ENCODE results near the gene SAMD13.

The SAMD13 gene

DNA sequence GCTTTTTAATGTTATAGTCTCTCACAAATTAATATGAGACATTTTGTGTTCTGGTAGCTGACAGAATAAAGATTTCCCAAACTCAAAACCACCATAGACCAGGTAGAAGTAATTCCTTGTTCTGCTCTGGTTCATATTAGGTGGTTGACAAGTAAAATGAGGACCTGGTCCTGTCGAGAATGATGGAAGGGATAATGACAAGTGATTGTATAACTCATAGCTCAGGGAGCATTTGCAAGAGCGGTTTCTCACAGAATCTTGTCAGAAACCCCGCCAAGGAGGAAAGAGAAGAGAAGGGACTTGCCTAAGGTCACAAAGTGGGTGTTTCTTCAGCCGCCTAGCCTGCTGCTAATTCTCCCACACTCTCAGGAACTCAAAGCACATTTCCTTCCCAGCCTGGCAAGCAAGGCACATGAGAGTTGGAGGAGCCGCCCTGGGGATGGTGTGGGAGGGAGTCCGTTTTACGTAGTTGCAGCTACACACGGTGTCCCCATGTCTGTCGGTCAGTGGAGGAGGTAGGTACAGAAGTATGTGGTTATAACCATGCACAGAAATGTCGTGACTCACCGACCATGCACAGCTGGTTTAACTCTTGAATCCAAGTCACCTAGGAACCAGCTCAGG lies 46.5 kb downstream of the SAMD13 start:
- no peak for DNase-seq

DNA sequence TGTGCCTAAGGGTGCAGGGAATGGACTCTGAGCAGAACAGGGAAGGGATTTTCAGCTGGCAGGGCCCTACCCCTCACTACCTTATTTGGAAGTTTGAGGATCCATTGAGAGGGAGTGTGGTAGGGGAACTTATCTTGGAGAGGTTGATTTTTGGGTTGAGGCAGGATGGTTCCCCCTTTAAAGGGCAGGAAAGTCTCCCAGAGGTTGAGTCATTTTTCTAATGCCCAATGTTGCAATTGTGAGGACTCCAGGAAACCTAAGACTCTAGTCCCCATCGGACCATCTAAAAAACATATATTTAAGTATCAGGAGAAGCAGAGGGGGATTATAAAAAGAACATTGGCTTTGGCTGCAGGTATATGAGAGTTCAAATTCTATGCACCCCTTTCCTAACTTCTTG lies 47.3 kb downstream of the SAMD13 start:
- no peak for DNase-seq

DNA sequence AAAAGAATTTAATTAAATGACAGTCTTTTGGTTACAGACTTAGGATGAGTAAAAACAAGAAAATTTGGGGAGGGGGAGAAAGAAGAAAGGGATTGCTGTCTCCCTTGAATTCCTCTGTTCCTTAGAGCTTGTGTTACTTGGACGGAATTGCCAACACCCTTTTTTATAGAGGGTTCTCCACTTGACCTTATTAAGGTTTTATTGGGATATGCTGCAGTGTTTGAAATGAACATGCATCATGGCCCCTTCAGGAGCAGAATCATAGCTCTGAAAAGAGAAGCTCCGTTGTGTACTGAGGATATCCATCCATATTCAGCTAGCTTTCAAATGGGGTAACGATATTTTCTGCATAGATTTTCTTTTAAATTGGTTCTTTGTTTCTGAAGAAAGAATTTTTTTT lies 48.6 kb downstream of the SAMD13 start:
- no peak for DNase-seq

DNA sequence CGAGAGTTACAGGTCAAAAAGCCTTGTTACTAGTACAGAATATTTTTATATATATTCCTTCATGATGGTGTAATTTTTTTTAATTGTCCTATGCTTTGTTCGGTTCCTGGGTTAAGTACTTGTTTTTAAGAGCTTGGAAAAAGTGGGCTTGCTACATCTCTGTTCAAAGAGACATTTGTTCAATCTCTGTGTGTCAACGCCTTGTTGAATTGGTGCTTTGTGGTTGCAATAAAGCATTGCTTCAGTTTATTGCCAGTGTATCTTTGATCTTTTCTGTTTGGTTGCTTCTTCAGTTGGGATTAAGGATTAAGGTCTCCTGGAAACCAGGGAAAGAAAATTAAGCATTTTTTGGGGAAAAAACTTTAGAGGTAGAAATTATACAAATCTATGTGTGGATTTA lies 49.0 kb downstream of the SAMD13 start:
- DNase-seq, result no peak

DNA sequence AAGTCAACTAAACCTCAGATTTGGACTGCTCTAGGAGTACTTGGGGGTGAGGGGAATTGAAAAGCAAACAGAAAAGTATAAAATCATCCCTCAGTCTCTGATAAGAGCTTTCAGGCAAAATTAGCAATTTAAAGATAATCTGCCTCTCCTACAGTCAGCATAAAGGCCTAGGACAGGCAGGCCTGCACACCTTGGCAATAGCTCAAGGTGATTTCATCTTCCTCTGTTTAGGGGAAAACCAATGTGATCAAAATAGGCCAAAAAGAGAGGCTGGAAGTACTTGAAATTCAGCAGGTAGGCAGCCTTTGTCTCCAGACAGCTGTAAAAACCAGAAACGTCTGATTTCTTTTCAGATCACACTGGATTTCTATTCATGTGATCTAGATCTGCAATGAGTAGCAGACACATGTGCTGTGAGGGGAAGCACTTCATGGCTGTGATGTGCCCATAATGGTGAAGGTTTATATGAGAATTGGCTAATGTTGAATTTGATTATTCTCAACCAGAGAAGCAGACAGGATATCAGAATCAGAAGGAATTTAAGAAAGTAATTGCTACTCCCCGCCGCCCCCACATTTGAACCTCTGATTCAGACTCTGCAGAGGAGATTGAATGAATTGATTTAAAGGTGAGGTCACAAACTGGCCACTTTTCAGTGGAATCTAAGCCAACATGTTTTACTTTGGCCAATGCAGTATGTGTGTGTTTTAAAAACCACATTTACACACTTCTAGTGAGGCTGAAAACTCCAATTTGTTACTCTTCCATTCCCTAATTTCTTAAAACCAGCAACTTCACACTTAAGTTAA lies 51.0 kb downstream of the SAMD13 start:
- DNase-seq, result no peak

DNA sequence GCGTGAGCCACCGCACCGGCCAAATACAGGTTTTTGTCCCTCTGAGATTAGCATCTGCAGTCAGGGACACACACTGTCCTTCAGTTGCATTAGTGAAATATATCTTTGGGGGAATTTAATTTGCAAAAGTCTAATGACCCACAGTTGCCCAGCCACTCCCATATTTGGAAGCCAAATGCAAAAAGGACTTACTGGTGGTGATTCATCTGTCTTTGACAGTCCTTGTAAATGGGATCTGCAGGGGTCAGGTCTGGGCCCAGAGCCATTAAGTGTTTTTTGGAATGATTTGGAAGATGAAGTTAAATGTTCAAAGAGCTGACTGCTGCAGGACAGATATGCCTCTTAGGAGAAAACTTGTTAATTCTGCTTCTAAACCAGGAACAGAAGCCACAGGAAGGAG lies 52.2 kb downstream of the SAMD13 start:
- no peak for DNase-seq

DNA sequence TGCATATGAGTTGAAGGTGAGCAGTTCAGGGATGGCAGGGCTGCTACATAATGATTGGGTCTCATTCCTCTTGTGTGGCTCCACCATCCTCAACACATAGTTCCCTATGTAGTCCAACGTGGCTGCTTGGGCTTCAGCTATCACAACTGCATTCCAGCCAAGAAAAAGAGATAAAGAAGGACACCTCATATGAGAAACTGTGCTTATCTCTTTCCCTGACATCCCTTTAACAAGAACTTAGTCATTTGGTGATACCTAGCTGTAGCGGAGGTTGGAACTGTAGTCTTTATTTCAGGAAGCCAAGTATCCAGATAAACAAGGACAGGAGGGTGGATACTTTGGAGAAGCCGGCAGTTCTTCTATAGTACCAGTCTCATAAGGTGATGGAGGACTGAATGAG lies 54.0 kb downstream of the SAMD13 start:
- DNase-seq, result no peak

DNA sequence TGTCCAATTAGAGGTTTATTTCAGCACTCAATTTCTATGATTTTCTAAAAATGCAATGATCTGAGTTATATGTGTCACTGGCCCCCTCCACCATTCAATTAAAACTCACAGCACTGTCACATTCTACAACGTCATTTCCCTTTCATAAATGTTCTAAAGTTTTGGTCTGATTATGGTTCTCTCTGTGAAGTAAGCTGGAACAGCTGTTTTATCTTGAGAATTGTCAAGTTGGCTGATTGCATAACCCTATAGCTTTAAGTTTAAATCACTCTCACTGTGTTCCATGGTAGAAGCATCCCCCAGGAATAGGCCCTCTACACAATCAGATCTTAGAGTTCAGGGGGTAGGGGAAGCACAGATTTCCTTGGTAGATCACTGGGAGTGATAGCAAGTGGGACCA lies 55.4 kb downstream of the SAMD13 start:
- DNase-seq, result no peak

DNA sequence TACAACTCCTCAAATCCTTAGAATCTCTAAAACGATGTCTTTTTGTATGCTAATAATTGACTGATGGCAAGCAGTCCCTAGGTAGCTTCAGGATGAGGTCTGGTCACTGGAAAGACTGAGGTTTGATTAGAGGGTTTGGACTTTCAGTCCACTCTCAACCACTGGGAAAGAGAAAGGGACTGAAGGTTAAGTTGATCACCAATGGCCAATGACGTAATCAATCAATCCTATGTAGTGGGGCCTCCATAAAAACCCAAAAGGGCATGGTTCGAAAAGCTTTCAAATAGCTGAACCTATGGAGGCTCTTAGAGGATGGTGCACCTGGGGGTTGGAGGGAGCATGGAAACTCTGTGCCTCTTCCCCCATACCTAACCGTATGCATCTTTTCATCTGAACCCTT lies 57.2 kb downstream of the SAMD13 start:
- no peak for DNase-seq

DNA sequence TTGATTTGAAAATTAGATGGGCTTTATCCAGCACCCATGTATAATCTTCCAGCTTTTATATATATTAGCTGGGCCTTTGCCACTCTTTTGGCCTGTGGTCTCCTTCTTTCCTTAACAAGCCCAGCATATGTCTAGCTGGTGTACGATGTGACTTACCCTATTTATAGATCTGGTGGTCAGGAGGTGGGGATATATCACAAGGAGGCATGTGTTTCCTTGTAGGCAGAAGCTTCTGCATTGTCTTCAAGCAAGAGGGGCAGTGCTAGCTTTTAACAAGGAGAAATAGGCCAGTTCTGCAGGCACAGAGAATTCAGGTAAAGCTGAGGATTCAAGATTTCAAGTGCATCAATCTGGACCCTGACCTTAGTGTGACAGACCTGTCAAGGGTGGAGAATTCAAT lies 58.8 kb downstream of the SAMD13 start:
- DNase-seq, result no peak

DNA sequence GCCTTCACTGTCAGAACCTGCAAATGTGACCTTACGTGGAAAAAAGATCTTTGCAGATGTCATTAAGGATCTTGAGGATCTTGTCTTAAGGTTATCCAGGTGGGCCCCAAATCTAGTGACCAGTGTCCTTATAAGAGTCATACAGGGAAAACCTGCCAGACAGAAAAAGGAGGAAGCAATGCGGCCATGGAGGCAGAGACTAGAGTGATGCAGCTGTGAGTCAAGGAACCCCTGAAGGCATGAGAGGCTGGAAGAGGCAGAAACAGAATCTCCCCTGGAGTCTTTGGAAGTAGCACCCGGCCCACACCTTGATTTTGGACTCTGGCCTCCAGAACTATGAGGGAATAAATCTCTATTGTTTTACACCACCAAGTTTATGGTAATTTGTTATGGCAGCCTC lies 60.3 kb downstream of the SAMD13 start:
- DNase-seq, result no peak

DNA sequence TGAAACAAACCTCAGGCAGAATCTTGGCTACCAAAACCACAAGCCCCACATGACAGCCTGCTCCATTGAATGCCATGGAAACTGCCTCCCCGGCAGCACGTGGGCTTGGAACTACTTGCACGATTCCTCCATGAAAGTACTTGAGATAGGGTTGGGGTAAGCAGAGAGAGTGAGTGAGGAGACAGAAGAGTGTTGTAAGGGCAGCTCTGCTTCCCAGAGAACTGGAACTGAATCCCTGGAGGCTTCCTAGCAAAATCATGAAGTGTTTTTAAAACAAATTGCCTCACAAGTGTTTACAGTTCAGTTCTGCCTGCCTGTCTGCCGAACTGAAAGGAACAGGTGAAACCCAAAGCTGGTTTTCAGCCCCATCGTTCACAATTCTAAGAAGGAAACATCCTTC lies 61.5 kb downstream of the SAMD13 start:
- DNase-seq, result peak; percentile 47

DNA sequence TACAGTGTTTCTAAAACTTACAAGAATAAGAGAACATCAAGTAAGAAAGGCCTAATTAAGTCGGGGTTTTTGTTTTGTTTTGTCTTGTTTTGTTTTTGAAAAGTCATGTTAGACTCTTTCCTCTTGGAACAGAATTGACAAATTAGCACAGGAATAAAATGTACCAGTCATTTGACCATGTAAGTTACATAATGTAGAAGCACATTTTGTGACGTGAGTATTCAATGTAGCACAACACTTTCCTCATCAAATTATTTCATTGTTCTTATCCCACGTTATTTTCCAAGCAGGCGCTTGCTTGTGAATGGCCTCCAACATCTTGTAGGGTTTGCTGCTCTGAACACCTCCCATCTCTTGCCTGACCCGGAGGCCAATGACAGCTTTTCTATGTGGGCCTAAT lies 62.1 kb downstream of the SAMD13 start:
- no peak for DNase-seq

DNA sequence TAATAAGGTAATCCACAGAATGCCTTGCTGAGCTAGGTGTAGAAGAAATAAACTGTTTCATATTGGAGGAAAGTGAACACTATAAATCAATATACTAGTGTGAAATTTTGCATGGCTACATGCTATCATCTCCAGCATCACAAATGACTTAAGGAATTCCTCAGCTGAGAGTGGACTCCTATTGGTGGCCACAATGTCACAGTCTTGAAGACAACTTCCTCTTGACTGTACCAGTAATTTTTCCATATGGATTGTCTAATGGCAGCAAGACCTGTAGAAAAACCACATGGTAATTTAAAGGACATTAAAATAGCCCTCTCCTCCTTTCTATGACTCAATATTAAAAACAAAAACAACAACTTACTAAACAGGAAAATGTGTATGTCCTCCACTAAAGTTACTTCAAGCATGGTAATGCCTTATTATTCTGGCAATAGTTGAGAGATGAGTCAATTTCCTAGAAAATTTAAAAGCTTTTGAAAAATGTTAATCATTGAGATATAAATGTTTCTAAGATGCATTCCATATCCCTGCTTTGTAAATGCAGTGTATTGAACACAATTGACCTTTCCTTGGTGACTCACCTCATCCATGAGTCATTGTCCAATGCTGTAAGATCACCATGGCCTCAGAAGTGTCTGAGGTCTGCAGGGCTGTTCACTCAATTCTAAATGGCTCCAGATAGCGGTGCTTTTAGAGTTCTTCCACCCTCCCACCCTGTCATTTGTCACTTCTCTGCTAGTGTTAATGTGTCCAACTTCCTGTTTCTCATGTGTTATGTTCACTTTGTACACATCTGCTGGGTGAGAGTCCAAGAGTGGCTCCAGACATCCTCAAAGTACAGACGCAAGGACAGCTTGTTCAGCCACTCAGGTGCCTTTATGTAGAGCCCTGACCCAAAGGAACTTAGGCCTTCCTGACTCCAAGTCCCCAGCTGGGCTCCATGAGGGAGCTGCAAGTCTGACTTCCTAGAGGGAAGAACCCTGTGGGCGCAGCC lies 64.0 kb downstream of the SAMD13 start:
- DNase-seq, result no peak

DNA sequence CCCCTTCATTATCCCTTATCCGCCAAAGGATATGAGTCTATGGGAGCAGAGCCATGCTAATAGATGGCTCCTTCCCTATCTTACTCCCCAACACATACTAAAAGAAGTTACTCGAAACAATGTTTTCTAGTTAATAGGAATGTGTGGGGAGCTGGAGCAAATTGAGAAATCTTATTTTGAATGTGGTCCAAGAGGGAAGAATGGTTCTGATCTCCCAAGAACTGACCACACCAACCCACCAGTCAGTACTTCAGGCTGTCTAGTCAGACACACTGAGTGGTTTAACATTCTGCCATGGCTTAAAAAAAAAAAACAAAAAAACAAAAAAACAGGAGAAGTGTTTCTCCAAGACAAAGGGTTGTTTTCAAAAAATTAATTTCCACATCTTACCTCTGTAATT lies 65.3 kb downstream of the SAMD13 start:
- DNase-seq, result no peak

DNA sequence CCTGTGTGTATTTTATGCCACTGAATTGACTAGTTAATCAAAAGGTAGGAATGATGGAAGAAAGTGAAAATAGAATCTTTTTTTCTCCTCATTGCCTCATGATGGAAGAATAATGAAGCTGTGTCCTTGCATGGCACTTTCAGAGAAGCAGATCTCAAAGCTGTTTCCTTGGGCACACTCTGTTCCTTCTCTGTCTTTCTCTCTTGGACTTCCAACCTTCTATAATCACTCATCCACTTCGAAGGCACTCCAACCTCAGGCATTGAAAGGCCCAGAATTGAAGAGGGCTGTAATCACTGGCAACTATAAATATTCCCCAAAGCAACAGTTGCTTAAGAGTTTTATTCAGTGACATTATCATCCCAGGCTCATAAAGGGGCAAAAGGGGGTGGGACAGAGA lies 65.7 kb downstream of the SAMD13 start:
- no peak for DNase-seq

DNA sequence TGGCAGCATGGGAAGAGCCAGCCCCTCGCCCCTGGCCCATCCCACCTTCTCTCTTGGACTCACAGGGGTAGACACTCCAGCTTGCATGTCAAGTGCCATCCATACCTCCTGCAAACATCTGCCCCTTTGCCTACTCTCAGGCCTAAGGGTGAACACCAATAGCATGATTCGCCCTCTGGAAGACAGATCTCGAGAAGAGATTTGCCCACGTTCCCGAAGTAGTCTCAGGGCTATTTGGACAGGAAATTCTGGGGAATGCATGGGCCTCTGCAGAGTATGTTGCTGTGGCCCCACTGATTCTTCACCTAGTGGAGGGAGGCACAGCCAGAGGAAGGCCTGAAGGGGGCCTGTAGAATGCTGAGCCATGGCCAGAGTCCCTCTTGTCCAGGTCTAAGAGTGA lies 66.9 kb downstream of the SAMD13 start:
- no peak for DNase-seq

DNA sequence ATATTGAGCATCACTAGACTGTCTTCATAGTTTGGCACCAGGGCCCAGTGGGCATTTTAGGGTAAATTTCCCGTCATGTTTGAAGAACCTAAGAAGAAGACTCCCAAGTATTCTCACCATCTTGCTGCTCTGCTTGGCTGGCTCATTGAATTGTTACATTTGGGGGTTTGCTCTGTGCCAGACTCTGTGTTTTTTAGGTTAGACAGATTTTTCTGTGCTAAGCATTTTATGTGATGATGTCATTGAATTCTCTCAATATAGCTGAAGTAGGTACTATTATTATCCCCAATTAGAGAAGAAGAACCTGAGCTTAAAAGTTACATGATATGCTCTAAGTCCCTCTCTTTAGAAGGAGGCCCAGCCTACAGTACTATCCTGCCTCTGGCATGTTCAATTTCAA lies 68.8 kb downstream of the SAMD13 start:
- DNase-seq, result no peak

DNA sequence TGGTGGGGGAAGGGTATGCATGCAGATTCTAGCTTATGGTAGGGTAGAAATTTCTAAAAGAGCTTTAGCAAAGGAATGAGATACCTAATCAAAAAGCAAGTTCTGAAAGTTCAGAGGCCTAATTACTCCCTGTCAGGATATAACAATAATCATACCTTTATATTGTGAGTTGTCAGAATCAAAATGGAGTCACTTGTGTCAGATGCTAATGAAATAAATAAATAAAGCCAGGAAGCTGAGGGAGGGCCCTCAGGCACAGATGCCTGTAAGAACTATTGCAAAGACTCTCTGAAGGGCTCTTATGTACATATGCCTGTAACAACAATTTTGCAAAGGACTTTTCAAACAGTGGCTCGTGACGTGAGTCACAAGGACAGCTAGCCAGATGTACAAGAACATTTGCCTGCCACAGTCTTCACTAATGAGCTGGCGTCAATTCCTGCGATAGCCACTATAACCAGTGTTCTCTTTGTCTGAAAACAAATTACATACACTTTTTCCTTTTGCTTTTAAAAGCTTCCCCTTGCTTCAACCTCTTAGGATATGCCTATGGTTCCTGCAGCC lies 69.4 kb downstream of the SAMD13 start:
- no peak for DNase-seq

DNA sequence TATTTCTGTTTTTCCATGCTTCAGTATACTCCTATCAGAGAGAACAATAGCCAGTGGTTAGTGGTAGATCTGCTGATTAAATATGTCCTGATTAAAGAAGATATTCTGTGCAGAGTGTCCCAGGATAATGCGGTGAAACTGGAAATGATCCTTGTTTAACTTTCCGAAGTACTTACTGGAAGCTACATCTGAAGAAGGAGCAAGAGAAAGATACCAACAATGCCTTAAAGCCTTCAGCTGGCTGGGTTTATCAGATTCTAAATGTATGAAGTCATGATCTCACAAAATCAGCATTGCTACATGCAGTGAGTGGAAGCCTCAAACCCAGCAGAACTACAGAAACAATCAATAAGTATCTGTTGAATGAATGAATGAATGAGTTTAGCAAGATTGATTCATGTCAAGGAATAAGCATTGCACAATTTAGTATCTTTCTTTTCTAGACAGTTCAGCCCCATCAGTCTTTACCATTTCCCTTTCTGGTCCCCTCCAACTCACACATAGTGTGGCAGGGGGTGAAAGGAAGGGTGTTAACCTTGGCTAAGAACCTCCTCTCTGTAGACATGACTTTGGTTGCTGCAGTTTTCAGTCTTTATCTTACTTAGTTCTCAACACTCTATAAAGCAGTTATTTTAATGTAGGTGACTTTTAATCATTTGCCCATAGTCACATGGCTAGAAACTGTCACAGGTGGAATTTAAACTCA lies 72.1 kb downstream of the SAMD13 start:
- no peak for DNase-seq

DNA sequence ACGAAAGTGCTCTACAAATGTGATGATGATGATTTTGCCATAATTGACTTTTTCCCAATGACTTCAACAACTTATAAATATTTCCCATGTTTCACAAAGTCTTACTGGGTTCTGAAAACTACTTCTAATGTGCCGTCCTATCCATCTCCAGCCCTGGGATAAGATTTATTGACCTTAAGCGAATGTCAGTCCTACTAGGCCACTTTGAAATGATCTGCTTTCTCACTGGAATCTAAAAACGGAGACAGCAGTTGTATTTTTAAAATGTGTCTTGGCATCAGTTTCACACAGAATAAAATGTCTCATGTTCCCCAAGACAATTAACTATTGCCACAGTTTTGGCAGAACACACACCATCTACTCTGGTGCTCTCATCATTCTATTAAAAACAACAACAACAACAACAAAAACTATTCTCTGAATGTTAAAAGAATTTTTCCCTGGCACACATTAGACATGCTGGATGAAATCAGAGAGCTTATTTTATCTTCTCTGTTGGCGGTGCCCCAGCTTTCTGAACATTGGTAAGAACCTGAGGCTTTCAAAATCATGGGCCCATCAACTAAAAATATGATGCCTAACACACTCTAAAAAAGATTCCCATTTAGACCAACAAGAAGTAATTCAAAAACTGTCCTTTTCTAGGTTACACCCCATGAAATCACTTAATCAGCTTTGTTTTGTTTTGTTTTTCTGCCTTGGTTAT lies 73.6 kb downstream of the SAMD13 start:
- DNase-seq, result no peak

Measured in NCI-H1092 (cell line).